Measurements from ENCODE around the gene SLC25A3.

SLC25A3 gene

GRCh38 chr12:98579347-98579746 lies 14.1 kb upstream of the SLC25A3 start:
- no peak for DNase-seq (ENCODE audit: low read depth)
- in situ Hi-C loops (cut with HindIII; ENCODE audit: low sequenced_read_pairs) = no loop called here
- TF ChIP-seq, protein P1, sequence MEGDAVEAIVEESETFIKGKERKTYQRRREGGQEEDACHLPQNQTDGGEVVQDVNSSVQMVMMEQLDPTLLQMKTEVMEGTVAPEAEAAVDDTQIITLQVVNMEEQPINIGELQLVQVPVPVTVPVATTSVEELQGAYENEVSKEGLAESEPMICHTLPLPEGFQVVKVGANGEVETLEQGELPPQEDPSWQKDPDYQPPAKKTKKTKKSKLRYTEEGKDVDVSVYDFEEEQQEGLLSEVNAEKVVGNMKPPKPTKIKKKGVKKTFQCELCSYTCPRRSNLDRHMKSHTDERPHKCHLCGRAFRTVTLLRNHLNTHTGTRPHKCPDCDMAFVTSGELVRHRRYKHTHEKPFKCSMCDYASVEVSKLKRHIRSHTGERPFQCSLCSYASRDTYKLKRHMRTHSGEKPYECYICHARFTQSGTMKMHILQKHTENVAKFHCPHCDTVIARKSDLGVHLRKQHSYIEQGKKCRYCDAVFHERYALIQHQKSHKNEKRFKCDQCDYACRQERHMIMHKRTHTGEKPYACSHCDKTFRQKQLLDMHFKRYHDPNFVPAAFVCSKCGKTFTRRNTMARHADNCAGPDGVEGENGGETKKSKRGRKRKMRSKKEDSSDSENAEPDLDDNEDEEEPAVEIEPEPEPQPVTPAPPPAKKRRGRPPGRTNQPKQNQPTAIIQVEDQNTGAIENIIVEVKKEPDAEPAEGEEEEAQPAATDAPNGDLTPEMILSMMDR (IDR thresholded peaks at IDR 0.05; ENCODE audit: low read depth, low read length, missing control alignments) = no peak

GRCh38 chr12:98579835-98580234 lies 13.7 kb upstream of the SLC25A3 start:
- TF ChIP-seq, protein P1 (IDR thresholded peaks at IDR 0.05; ENCODE audit: low read depth, low read length, missing control alignments) = no peak
- no peak for DNase-seq (ENCODE audit: low read depth)
- no peak overlapping the region for H3K4me3 ChIP-seq (ENCODE audit: low read depth, low read length)
- in situ Hi-C loops (cut with HindIII; ENCODE audit: low sequenced_read_pairs) = no loop called here

More at GRCh38 chr12:98579347-98579746, 14.1 kb upstream of the SLC25A3 start:
- no peak overlapping the region for H3K4me3 ChIP-seq (ENCODE audit: low read depth, low read length)

DNA sequence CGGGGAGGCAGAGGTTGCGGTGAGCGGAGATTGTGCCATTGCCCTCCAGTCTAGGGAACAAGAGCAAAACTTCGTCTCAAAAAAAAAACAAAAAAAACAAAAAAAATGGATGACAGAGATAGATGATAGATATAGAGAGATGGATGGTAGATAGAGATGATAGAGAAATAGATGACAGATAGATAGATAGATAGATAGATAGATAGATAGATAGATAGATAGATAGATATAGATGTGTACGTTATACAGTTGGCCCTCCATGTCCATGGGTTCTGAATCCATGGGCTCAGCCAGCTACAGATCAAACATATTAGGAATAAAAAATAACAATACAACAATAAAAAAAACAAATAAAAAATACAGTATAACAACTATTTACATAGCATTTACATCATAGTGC lies 12.8 kb upstream of the SLC25A3 start:
- H3K4me3 ChIP-seq (ENCODE audit: low read depth, low read length) = no peak overlapping the region
- in situ Hi-C loops (cut with HindIII; ENCODE audit: low sequenced_read_pairs) = no loop called here
- DNase-seq (ENCODE audit: low read depth) = no peak
- TF ChIP-seq, protein P1 (IDR thresholded peaks at IDR 0.05; ENCODE audit: low read depth, low read length, missing control alignments) = no peak

DNA sequence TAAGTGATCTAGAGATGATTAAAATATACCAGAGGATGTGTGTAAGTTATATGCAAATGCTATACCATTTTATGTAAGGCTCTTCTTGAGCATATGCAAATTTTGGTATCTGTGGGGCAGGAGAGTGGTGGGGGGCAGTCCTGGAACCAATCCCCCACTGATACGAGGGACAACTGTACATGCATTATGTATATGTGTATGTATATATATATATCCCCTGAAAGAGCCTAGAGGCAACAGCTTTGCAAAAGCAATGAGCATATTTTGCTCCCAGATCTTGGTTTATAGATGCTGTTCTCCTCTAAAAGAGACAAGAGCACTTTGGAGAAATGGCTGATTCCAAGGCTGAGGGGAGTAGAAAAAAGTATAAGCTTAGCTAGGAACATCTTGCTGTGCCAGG lies 12.4 kb upstream of the SLC25A3 start:
- no peak overlapping the region for H3K4me3 ChIP-seq (ENCODE audit: low read depth, low read length)
- in situ Hi-C loops (cut with HindIII; ENCODE audit: low sequenced_read_pairs) = no loop called here
- no peak for DNase-seq (ENCODE audit: low read depth)
- TF ChIP-seq, protein P1 (IDR thresholded peaks at IDR 0.05; ENCODE audit: low read depth, low read length, missing control alignments) = no peak

DNA sequence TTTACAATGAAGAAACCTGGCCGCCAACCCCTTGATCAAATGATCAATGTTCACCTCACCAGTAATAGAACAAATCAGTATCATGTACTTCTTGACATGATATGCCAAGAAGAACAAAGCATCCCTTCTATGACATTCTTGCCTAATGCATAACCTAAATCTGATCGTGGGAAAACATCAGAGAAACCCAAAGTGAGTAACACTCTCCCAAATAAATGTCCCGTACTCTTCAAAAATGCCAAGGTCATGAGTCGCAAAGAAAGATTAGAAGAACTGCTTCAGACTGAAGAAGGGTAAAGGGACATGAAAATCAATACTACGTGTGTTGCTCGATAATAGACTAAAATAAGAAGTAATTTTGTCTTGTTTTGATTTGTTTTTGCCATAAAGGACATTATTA lies 11.4 kb upstream of the SLC25A3 start:
- DNase-seq (ENCODE audit: low read depth) = no peak
- no peak overlapping the region for H3K4me3 ChIP-seq (ENCODE audit: low read depth, low read length)
- TF ChIP-seq, protein P1 (IDR thresholded peaks at IDR 0.05; ENCODE audit: low read depth, low read length, missing control alignments) = no peak
- in situ Hi-C loops (cut with HindIII; ENCODE audit: low sequenced_read_pairs) = no loop called here

- TF ChIP-seq, protein P1 (IDR thresholded peaks at IDR 0.05; ENCODE audit: low read depth, low read length, missing control alignments) = no peak
- no peak for DNase-seq (ENCODE audit: low read depth)
- no peak overlapping the region for H3K4me3 ChIP-seq (ENCODE audit: low read depth, low read length)
- in situ Hi-C loops (cut with HindIII; ENCODE audit: low sequenced_read_pairs) = no loop called here
Measured at GRCh38 chr12:98587084-98587483, 6.4 kb upstream of the SLC25A3 start.

DNA sequence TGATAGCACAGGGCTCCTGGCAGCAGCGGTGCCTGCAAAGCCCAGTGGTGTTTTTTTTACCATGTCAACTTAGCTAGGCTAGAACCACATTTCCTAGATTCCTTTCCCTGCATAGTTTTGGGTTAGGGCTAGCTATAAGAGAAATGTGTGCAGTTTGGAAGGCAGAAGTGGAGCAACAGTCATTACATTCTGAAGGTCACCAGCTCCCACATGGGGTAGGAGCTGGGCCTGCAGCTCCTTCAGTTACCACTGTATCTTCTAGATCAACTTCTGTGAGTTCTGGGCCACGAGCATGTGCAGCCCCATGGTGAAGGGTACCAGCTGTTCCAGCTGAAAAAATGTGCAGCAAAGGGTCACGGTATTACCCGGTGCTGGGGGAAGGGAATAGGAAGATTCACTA lies 2.3 kb upstream of the SLC25A3 start:
- TF ChIP-seq, protein P1 (IDR thresholded peaks at IDR 0.05; ENCODE audit: low read depth, low read length, missing control alignments) = no peak
- no peak for DNase-seq (ENCODE audit: low read depth)
- H3K4me3 ChIP-seq (ENCODE audit: low read depth, low read length) = no peak overlapping the region
- in situ Hi-C loops (cut with HindIII; ENCODE audit: low sequenced_read_pairs) = no loop called here

All from astrocyte of the cerebellum (primary cell).